ENCODE measurements around the gene BRAT1.

BRAT1 gene

DNA sequence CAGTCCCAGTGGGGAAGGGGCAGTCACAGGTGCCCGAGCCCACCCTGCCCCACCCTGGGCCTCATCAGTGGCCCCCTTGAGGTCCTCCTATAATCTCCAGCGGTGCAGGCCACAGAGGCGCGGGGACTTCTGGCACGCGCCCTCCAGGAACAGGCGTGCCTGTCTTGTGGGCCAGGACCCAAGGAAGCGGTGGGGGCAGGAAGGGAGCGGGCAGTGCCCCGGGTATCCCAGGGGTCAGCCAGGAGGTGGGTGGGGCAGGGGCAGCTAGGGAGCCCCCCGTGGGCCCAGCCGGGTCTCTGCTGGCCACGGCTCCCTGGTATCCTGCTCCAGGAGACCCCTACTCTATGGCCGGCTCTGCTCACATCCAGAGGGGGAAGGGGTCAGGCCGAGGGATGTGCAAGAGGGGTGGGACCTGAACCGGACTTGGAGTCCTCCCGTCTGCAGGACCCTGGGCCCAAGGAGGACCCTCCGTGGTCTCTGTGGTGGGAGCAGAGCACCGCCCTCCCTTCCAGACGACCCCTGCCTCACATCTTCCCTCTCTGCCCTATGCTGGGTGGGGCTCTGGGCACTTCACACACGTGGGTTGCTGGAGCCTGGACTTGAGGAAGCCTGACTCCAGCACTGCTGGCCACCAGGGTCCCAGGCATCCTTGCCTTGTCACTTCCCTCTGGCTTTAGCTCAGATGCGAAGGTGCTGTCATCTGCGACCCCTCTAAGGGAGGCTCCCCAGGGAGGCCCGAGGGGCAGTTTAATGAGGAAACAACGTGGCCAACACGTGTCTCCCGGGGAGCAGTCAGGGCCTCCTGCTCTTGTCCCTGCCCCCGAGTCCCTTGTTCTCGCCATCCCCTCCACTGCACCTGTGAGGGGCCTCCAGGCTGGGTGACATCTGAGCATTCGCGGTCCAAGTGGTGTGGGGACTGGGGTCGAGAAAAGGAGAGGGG, 60.9 kb downstream of the BRAT1 start:
- no peak for FAIRE-seq

DNA sequence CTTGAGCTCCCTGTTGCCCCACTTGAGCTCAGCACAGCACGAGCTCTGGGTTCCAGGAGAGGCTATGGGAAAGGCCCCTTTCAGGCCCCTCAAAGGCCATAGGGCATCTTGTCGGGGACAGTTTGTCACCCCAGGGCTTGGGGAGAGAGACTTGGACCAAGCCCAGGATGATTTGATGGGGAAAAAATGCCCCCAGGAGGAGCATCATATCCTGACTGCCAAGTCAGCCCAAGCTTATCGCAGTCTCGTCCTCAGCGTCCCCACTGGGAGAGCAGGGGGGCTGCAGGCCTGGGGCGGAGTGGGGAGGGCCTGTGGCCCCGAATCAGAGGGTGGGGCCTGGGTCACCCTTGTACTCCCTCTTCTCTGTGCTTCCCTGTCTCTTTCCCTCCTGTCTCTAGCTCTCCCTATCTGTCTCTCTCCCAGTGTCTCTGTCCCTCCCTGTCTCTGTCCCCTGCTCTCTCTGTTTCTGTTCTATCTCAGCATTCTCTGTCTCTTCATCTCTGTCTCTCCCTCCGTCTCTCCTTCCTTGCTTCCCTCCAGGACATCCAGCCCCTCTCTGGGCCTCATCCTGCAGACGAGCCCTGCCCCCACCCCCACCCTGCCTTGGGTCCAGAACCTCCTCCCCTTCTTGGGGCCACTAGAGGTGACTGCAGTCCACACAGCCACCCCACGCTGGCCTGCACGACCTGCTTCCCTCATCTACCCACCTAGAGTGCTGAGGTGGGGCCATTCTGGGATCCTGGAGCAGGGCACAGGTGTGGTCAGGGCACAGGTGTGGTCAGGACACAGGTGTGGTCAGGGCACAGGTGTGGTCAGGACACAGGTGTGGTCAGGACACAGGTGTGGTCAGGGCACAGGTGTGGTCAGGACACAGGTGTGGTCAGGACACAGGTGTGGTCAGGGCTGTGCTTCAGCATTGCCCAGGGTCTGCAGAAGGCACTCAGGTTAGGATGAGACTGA, 61.8 kb downstream of the BRAT1 start:
- no peak for FAIRE-seq

DNA sequence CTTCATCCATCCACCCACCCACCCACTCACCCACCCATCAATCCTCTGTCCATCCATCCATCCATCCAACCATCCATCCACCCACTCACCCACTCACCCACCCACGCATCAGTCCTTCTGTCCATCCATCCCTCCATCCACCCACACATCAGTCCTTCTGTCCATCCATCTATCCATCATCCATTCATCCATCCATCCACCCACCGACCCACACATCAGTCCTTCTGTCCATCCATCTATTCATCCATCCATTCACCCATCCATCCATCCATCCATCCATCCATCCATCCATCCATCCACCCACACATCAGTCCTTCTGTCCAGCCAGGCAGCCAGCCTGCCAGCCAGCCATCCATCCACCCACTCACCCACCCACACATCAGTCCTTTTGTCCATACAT, 63.3 kb downstream of the BRAT1 start:
- no peak for FAIRE-seq

DNA sequence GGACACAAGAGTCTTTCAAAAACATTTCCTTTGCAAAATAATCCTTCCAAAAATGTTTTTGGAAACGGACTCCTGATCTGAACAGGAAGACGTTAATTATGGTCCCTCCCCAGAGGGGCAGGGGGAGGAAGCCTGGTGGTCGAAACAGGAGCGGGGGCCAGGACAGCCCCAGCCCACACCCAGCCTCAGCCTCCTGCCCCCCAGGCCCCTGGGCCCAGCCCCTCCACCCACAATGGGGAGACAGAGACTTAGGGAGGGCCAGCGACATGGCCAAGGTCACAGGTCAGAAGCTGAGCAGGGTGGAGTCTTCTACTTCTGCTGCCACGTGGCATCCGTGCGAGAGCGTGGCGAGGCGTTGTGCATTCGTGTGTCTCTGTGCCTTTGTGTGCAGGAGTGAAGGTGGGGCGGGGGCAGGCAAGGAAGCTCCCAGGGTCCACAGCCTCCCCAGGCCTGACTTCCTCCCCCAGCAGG, 65.1 kb downstream of the BRAT1 start:
- FAIRE-seq = no peak

DNA sequence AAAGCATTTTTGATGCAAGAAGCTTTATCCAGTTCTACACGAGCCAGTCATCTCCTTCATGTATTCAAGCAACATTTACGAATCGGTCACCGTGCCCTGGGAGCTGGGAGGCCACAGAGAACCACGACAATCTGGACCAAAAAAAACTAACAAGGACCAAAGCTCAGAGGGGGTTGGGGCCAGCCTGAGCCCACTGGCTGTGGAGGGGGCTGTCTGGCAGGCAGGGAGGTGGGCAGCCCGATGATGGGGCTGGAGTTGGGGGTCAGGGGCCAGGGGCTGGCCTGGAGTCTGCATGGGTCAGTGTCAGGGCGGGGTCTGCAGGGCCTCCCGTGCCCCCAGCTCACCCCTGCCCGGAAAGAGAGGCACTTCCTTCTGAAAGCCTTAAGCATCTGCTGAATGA, 66.6 kb downstream of the BRAT1 start:
- FAIRE-seq = no peak

DNA sequence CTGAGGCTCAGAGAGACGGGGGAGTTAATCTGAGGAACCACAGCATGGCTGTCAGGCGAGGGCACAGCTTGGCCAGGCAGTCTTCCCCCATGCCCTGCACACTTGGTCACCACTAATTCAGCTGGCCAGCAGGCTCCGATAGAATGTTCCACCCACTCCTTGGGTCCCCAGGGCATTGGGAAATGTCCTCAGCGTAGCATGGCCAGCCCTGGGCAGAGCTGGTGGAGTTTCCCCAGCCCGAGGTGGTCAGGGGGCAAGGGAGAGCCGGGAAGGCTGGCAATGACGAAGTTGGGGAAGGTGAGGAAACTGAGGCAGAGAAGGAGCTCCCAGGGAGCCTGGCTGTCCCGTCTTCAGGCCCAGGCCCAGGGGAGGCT, 67.1 kb downstream of the BRAT1 start:
- FAIRE-seq = no peak

Measured in TTC549 (cell line).